ENCODE measurements around the gene CRISP2. TPM values are rescaled to one million over a fixed set of nuclear protein-coding genes. Genes with fewer than 3 reads are reported as not detected.
"Not testable (repeated sequence)": the region's sequence is repeated elsewhere in the genome, so short reads cannot be mapped to it uniquely, and the experiment has no call there.

CRISP2 gene
- total RNA-seq, 2 donors from 2014 or later = not detected

GRCh38 chr6:49676671-49677281 is 36.6 kb downstream of the CRISP2 start:
- ATAC-seq (no peak), DNase-seq (no peak)
- Mint-ChIP-seq H3K36me3 (ENCODE audit: low read depth) (no peaks in the 10 kb centered on the region), H3K4me1 (no peaks in the 10 kb centered on the region), H3K4me3 (no peak overlapping the region), H3K27me3 (no peaks in the 10 kb centered on the region), H3K27ac (no peak overlapping the region)
- peaks cover 3% of the 10 kb centered on the region for H3K9me3 ChIP-seq (ENCODE audit: control insufficient read depth, low read length, poor library complexity, severe bottlenecking)

- no peak overlapping the region for H3K4me3 Mint-ChIP-seq
- DNase-seq (no peak), ATAC-seq (no peak)
- H3K36me3 Mint-ChIP-seq (ENCODE audit: low read depth) = no peaks in the 10 kb centered on the region
- no peaks in the 10 kb centered on the region for H3K27me3 Mint-ChIP-seq
- H3K9me3 ChIP-seq (ENCODE audit: control insufficient read depth, low read length, poor library complexity, severe bottlenecking) = peaks cover 3% of the 10 kb centered on the region
- no peaks in the 10 kb centered on the region for H3K4me1 Mint-ChIP-seq
- H3K27ac Mint-ChIP-seq = no peak overlapping the region
Measured at GRCh38 chr6:49675816-49676215, 37.5 kb downstream of the CRISP2 start.

GRCh38 chr6:49668083-49668511 is 45.2 kb downstream of the CRISP2 start:
- H3K27me3 Mint-ChIP-seq = no peaks in the 10 kb centered on the region
- no peak for DNase-seq
- ATAC-seq = no peak
- no peak overlapping the region for H3K27ac Mint-ChIP-seq
- no peaks in the 10 kb centered on the region for H3K4me1 Mint-ChIP-seq
- no peaks in the 10 kb centered on the region for H3K36me3 Mint-ChIP-seq (ENCODE audit: low read depth)
- H3K4me3 Mint-ChIP-seq = no peak overlapping the region
- no peaks in the 10 kb centered on the region for H3K9me3 ChIP-seq (ENCODE audit: control insufficient read depth, low read length, poor library complexity, severe bottlenecking)

- Mint-ChIP-seq H3K27ac (no peak overlapping the region), H3K27me3 (no peaks in the 10 kb centered on the region), H3K4me1 (no peaks in the 10 kb centered on the region), H3K36me3 (ENCODE audit: low read depth) (no peaks in the 10 kb centered on the region), H3K4me3 (no peak overlapping the region)
- no peaks in the 10 kb centered on the region for H3K9me3 ChIP-seq (ENCODE audit: control insufficient read depth, low read length, poor library complexity, severe bottlenecking)
- ATAC-seq (no peak), DNase-seq (no peak)
Measured at GRCh38 chr6:49666930-49667757, 46.2 kb downstream of the CRISP2 start.

- no peaks in the 10 kb centered on the region for H3K27me3 Mint-ChIP-seq
- no peaks in the 10 kb centered on the region for H3K4me1 Mint-ChIP-seq
- ATAC-seq (no peak), DNase-seq (no peak)
- H3K36me3 Mint-ChIP-seq (ENCODE audit: low read depth) = no peaks in the 10 kb centered on the region
- no peak overlapping the region for H3K27ac Mint-ChIP-seq
- no peak overlapping the region for H3K4me3 Mint-ChIP-seq
- H3K9me3 ChIP-seq (ENCODE audit: control insufficient read depth, low read length, poor library complexity, severe bottlenecking) = no peaks in the 10 kb centered on the region
Measured at GRCh38 chr6:49666480-49666879, 46.9 kb downstream of the CRISP2 start.

GRCh38 chr6:49664817-49665216 is 48.5 kb downstream of the CRISP2 start:
- DNase-seq (no peak), ATAC-seq (no peak)
- no peak overlapping the region for H3K4me3 Mint-ChIP-seq
- H3K4me1 Mint-ChIP-seq = no peaks in the 10 kb centered on the region
- H3K27me3 Mint-ChIP-seq = no peaks in the 10 kb centered on the region
- H3K36me3 Mint-ChIP-seq (ENCODE audit: low read depth) = no peaks in the 10 kb centered on the region
- H3K9me3 ChIP-seq (ENCODE audit: control insufficient read depth, low read length, poor library complexity, severe bottlenecking) = no peaks in the 10 kb centered on the region
- no peak overlapping the region for H3K27ac Mint-ChIP-seq

- H3K4me1 Mint-ChIP-seq; DNase-seq; H3K36me3 Mint-ChIP-seq (ENCODE audit: low read depth); H3K27me3 Mint-ChIP-seq; H3K9me3 ChIP-seq (ENCODE audit: control insufficient read depth, low read length, poor library complexity, severe bottlenecking); H3K4me3 Mint-ChIP-seq; H3K27ac Mint-ChIP-seq; ATAC-seq: not testable (repeated sequence)
Measured at GRCh38 chr6:49664054-49664453, 49.3 kb downstream of the CRISP2 start.

GRCh38 chr6:49662892-49663261 is 50.5 kb downstream of the CRISP2 start:
- H3K4me3 Mint-ChIP-seq = no peak overlapping the region
- no peak for DNase-seq
- no peaks in the 10 kb centered on the region for H3K36me3 Mint-ChIP-seq (ENCODE audit: low read depth)
- H3K27me3 Mint-ChIP-seq = no peaks in the 10 kb centered on the region
- no peak overlapping the region for H3K27ac Mint-ChIP-seq
- no peaks in the 10 kb centered on the region for H3K4me1 Mint-ChIP-seq
- no peaks in the 10 kb centered on the region for H3K9me3 ChIP-seq (ENCODE audit: control insufficient read depth, low read length, poor library complexity, severe bottlenecking)
- no peak for ATAC-seq

- no peaks in the 10 kb centered on the region for H3K9me3 ChIP-seq (ENCODE audit: control insufficient read depth, low read length, poor library complexity, severe bottlenecking)
- H3K27me3 Mint-ChIP-seq = no peaks in the 10 kb centered on the region
- no peak overlapping the region for H3K4me3 Mint-ChIP-seq
- H3K4me1 Mint-ChIP-seq = no peaks in the 10 kb centered on the region
- ATAC-seq (no peak), DNase-seq (no peak)
- H3K27ac Mint-ChIP-seq = no peak overlapping the region
- H3K36me3 Mint-ChIP-seq (ENCODE audit: low read depth) = no peaks in the 10 kb centered on the region
Measured at GRCh38 chr6:49662231-49662891, 51.0 kb downstream of the CRISP2 start.

- no peak overlapping the region for H3K4me3 Mint-ChIP-seq
- DNase-seq = no peak
- no peaks in the 10 kb centered on the region for H3K4me1 Mint-ChIP-seq
- no peaks in the 10 kb centered on the region for H3K36me3 Mint-ChIP-seq (ENCODE audit: low read depth)
- H3K9me3 ChIP-seq (ENCODE audit: control insufficient read depth, low read length, poor library complexity, severe bottlenecking) = no peaks in the 10 kb centered on the region
- no peak for ATAC-seq
- H3K27ac Mint-ChIP-seq = no peak overlapping the region
- no peaks in the 10 kb centered on the region for H3K27me3 Mint-ChIP-seq
Measured at GRCh38 chr6:49653942-49654341, 59.4 kb downstream of the CRISP2 start.

- H3K9me3 ChIP-seq (ENCODE audit: control insufficient read depth, low read length, poor library complexity, severe bottlenecking) = no peaks in the 10 kb centered on the region
- Mint-ChIP-seq H3K4me3 (no peak overlapping the region), H3K36me3 (ENCODE audit: low read depth) (no peaks in the 10 kb centered on the region), H3K27me3 (no peaks in the 10 kb centered on the region), H3K27ac (no peak overlapping the region), H3K4me1 (no peaks in the 10 kb centered on the region)
- no peak for DNase-seq
- ATAC-seq = no peak
Measured at GRCh38 chr6:49653438-49653837, 59.9 kb downstream of the CRISP2 start.

GRCh38 chr6:49651239-49651638 is 62.1 kb downstream of the CRISP2 start:
- no peak overlapping the region for H3K27ac Mint-ChIP-seq
- no peaks in the 10 kb centered on the region for H3K27me3 Mint-ChIP-seq
- H3K36me3 Mint-ChIP-seq (ENCODE audit: low read depth) = no peaks in the 10 kb centered on the region
- H3K9me3 ChIP-seq (ENCODE audit: control insufficient read depth, low read length, poor library complexity, severe bottlenecking) = no peaks in the 10 kb centered on the region
- H3K4me3 Mint-ChIP-seq = no peak overlapping the region
- H3K4me1 Mint-ChIP-seq = no peaks in the 10 kb centered on the region
- no peak for DNase-seq
- ATAC-seq = no peak

- ATAC-seq (no peak), DNase-seq (no peak)
- Mint-ChIP-seq H3K4me1 (no peaks in the 10 kb centered on the region), H3K27me3 (no peaks in the 10 kb centered on the region), H3K36me3 (ENCODE audit: low read depth) (no peaks in the 10 kb centered on the region), H3K4me3 (no peak overlapping the region), H3K27ac (no peak overlapping the region)
- H3K9me3 ChIP-seq (ENCODE audit: control insufficient read depth, low read length, poor library complexity, severe bottlenecking) = no peaks in the 10 kb centered on the region
Measured at GRCh38 chr6:49649988-49650387, 63.4 kb downstream of the CRISP2 start.

Data from T-helper 17 cell (primary cell).